PFSK-1 (cell line): Measurements from ENCODE around the gene AP5Z1.

Experiments
- FOXP2 ChIP-seq: optimal IDR thresholded peaks from 2 replicates; pipeline ENCODE3; 2011; ENCODE audit warnings: borderline replicate concordance, control low read depth, inconsistent platforms; ENCODE audit not compliant: insufficient read depth; ENCODE audit errors: extremely low read length, extremely low read depth
- POLR2AphosphoS5 ChIP-seq: IDR thresholded peaks from 2 replicates; pipeline ENCODE4 v1.6.1; 2012; ENCODE audit warnings: low read depth, mild to moderate bottlenecking, control low read depth, low read length, moderate library complexity
- SIN3A ChIP-seq: IDR thresholded peaks from 2 replicates; pipeline ENCODE4 v1.6.1; 2012; ENCODE audit warnings: mild to moderate bottlenecking, low read length, moderate library complexity, borderline replicate concordance; ENCODE audit not compliant: insufficient read depth
- TAF1 ChIP-seq: IDR thresholded peaks from 2 replicates; pipeline ENCODE4 v1.6.1; 2012; ENCODE audit warnings: low read length, control low read depth, borderline replicate concordance; ENCODE audit not compliant: insufficient read depth
- TF ChIP-seq, protein P1 (sequence below), 2 experiments: IDR thresholded peaks; 2 replicates each; pipeline versions ENCODE4 v1.6.1 to v1.8.0; 2011 to 2012; ENCODE audit warnings: low read depth in 2 of 2, low read length in 2 of 2, control low read depth in 1 of 2, inconsistent platforms in 1 of 2, mild to moderate bottlenecking in 1 of 2, moderate library complexity in 1 of 2; ENCODE audit not compliant: insufficient read depth in 1 of 2

AP5Z1 gene

DNA sequence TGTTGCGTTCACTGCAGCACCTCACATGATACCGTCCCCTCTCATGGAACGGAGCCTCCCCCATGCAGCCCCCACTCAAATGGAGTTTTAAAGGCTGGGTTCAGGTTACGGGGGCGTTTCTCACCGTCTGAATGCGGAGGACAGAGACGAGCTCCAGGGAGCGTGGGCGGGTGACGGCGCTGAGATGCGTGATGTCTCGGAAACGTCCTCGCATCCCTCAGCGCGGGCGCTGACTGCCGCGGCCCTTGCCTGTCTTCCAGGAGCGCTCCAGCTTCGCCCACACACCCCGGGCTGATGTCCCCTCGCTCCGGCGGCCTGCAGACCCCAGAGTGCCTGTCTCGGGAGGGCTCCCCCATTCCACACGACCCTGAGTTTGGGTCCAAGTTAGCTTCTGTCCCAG, 16.6 kb upstream of the AP5Z1 start:
- TF ChIP-seq POLR2AphosphoS5, result no peak
- TF ChIP-seq, protein P1, sequence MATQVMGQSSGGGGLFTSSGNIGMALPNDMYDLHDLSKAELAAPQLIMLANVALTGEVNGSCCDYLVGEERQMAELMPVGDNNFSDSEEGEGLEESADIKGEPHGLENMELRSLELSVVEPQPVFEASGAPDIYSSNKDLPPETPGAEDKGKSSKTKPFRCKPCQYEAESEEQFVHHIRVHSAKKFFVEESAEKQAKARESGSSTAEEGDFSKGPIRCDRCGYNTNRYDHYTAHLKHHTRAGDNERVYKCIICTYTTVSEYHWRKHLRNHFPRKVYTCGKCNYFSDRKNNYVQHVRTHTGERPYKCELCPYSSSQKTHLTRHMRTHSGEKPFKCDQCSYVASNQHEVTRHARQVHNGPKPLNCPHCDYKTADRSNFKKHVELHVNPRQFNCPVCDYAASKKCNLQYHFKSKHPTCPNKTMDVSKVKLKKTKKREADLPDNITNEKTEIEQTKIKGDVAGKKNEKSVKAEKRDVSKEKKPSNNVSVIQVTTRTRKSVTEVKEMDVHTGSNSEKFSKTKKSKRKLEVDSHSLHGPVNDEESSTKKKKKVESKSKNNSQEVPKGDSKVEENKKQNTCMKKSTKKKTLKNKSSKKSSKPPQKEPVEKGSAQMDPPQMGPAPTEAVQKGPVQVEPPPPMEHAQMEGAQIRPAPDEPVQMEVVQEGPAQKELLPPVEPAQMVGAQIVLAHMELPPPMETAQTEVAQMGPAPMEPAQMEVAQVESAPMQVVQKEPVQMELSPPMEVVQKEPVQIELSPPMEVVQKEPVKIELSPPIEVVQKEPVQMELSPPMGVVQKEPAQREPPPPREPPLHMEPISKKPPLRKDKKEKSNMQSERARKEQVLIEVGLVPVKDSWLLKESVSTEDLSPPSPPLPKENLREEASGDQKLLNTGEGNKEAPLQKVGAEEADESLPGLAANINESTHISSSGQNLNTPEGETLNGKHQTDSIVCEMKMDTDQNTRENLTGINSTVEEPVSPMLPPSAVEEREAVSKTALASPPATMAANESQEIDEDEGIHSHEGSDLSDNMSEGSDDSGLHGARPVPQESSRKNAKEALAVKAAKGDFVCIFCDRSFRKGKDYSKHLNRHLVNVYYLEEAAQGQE (IDR thresholded peaks at IDR 0.05; ENCODE audit: insufficient read depth in 1 of 2, low read depth in 2 of 2, low read length in 2 of 2), result no peak
- no peak for TF ChIP-seq SIN3A
- no peak for TF ChIP-seq TAF1
- TF ChIP-seq FOXP2, result no peak

DNA sequence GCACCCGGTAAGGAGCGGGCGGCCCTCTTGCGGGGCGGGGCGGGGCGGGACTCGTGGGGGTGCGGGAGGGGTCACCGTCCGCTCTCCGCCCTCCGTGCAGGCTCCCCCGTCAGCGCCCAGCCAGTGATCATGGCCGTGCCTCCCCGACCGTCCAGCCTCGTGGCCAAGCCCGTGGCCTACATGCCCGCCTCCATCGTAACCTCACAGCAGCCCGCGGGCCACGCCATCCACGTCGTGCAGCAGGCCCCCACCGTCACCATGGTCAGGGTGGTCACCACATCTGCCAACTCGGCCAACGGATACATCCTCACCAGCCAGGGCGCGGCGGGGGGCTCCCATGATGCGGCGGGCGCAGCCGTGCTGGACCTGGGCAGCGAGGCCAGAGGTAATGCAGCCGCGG, 16.2 kb upstream of the AP5Z1 start:
- TF ChIP-seq, protein P1 (IDR thresholded peaks at IDR 0.05; ENCODE audit: insufficient read depth in 1 of 2, low read depth in 2 of 2, low read length in 2 of 2), result no peak
- TF ChIP-seq SIN3A, result no peak
- no peak for TF ChIP-seq TAF1
- no peak for TF ChIP-seq FOXP2
- TF ChIP-seq POLR2AphosphoS5, result no peak

DNA sequence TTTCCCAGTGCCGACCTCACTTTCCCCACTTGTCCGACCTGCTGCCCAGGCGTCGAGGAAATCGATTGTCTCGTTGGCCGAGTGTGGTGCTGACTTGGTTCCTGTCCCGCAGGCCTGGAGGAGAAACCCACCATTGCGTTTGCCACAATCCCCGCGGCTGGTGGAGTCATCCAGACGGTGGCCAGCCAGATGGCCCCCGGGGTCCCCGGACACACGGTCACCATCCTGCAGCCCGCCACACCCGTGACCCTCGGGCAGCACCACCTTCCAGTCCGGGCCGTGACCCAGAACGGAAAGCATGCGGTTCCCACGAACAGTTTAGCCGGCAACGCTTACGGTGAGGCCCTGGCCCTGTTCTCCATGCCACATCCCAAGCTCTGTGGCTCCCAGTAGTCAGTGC, 14.5 kb upstream of the AP5Z1 start:
- TF ChIP-seq, protein P1 (IDR thresholded peaks at IDR 0.05; ENCODE audit: insufficient read depth in 1 of 2, low read depth in 2 of 2, low read length in 2 of 2), result no peak
- no peak for TF ChIP-seq SIN3A
- no peak for TF ChIP-seq FOXP2
- TF ChIP-seq POLR2AphosphoS5, result no peak
- TF ChIP-seq TAF1, result no peak

DNA sequence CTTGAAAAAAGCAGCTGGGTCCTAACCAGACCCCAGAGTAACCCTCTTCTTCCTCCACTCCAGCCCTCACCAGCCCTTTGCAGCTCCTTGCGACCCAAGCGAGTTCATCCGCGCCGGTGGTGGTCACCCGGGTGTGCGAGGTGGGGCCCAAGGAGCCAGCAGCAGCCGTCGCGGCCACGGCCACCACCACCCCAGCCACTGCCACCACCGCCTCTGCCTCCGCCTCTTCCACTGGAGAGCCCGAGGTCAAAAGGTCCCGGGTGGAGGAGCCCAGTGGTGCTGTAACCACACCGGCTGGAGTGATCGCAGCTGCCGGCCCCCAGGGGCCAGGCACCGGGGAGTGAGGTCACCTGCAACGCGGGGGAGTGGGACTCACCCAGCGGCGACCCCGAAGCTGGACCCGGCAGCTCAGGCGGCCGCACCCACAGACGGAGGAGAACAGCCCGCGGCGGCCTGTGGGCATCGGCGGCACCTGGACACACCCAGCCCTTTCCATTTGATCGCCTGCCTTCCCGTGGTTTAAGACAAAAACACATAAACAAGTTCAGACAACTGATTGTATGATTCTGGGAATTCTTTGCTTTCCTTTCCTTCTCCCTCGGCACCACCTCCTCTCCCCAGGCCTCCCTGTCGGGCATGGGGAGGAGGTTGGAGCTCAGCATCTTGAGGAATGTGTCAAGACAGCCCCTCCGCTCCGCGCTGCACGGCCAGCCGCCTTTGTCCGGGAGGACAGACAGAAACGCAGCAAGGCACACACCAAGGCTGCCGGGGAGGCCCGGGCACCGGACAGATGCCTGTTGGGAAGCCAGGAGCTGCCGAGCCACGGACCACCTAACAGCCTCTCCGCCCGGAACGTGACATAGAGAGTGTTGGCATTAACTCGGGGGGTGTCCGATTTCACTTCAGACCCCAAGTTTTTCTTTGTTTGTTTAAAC, 13.0 kb upstream of the AP5Z1 start:
- TF ChIP-seq TAF1, result no peak
- TF ChIP-seq FOXP2, result no peak
- TF ChIP-seq, protein P1 (IDR thresholded peaks at IDR 0.05; ENCODE audit: insufficient read depth in 1 of 2, low read depth in 2 of 2, low read length in 2 of 2), result no peak
